GM19025 (cell line): ENCODE results near the gene HAT1.
"Not testable (repeated sequence)": the region's sequence is repeated elsewhere in the genome, so short reads cannot be mapped to it uniquely, and the experiment has no call there.

ENCODE experiments used
- ATAC-seq: cut with Tn5 transposase; IDR thresholded peaks from one replicate; pipeline ENCODE4 v1.9.1; 2021; ENCODE audit warnings: mild to moderate bottlenecking, low read depth, moderate library complexity; ENCODE audit not compliant: unreplicated experiment

The HAT1 gene, protein sequence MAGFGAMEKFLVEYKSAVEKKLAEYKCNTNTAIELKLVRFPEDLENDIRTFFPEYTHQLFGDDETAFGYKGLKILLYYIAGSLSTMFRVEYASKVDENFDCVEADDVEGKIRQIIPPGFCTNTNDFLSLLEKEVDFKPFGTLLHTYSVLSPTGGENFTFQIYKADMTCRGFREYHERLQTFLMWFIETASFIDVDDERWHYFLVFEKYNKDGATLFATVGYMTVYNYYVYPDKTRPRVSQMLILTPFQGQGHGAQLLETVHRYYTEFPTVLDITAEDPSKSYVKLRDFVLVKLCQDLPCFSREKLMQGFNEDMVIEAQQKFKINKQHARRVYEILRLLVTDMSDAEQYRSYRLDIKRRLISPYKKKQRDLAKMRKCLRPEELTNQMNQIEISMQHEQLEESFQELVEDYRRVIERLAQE

DNA sequence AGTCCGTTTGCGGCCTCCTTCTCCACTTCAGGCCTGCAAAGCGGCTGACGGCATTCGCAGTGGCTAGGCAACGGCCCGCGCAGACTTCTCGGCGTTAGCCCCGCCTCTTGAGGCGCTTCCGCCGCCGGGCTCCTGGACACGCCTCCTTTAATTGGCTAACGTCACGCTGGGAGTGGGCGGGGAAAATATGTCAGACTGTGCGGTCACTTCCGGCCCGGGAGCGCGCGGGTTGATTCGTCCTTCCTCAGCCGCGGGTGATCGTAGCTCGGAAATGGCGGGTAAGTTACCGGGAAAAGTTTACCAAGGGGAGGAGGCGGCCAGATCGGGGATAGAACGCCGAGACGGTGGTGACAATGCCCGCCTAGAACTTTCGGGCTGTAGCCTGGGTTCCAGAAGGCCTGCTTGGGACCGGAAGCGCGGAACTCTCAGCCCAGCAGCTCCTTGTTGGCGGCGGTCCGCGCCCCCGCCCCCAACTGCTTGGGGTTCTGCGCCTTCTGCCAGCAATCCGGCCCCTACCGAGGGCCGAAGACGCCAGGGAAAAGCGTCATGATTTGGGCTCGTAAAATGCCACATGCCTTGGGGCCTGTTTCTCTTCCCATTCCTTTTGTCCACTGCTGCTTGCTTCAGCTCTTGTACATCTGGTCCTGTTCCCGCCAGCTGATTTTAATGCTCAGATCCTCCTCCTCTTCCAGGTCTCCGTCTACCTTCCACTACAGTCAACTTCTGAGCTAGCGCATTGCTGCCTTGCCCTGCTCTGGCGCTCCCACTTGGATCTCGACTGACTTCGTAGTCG, at the start of gene HAT1:
Gene HAT1, plus strand, starts transcription at position 232 of the 793 bp plus-strand sequence. Its CDS starts 40 bp downstream, at position 272.
- ATAC-seq = peak; percentile 99

DNA sequence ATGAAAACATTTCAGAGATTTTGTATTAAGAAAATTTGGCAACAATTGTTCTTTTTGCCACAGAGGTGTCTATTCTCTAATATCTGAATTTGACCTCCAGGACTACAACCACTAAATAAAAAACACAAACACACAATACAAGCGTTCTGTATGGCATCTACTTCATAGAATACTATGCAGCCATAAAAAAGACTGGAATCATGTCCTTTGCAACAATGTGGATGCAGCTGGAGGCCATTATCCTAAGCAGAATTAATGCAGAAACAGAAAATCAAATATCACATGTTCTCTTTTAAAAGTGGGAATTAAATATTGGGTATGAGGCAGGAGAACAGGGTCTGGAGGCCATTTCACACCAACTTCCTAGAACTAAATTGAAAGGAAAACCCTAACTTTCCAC, 47.7 kb upstream of the HAT1 start:
- no peak for ATAC-seq

DNA sequence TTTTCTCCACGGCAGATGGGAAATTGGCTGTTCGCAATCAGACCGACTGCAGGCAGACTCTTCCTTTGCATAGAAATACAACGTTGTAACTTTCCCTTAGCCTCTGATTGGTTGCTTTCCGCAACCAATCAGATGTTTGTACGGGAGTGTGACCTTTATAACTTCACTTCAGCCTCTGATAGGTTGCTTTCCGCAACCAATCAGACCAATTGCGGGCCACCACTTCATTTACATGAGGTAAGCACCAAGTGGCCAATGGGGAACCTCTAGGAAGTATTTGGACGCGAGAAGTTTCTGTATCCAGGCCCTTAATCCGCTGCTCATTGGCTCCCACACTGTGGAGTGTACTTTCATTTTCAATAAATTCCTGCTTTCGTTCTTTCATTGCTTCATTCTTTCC, 47.3 kb upstream of the HAT1 start:
- ATAC-seq = no peak

DNA sequence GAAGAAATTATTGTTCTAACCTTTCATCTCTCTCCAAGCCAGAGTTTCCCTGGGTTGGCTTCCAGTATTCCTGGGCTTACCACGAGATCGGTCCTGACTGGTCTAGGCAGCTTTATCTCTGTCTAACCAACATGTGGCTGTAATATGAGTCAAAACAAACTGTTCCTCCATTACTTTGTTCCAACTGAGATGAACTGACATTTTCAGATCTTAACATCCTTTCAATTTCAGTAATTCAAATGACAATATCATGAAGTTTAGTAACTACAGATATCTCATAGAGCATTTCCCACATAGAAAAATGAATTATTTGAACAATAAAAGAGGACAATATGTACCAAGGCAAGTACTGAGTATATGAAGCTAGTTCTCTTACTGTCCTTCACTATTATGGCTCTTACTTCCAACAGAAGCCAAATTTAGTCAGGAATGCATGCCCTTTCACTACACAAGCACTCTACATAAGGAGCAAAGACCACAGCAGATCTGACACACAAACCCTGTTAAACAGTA, 43.7 kb upstream of the HAT1 start:
- no peak for ATAC-seq

DNA sequence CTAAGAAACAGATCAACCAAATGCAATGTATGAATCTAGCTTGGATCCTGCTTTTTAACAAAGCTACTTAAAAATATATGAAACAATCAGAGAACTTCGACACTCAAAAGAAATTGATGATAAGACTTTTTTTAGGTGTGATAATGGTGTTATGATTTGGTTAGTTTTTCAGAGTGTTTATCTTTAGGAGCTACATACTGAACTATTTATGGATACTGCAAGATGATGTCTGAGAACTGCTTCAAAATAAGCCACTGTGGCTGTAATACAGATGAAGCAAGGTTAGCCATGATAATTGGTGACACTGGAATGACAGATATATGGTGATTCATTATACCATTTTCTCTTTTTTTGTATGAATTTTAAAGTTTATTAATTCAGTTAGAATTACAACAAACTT, 42.4 kb upstream of the HAT1 start:
- no peak for ATAC-seq

DNA sequence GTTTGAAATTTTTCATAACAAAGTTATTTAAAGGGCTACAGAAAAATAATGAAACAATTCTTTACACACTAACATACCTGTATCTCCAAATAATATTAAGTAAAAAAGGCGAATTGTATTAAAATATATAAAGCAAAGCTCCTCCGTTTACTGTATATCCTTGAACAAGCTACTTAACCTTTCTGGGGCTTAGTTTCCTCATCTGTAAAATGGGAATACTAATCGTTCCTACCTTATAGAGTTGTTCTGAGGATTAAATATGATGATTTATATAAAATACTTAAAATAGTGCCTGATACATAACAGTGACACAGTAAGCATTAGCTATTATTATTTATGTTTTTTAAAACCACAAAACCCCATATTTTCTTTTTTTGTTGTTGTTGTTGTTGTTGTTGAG, 41.5 kb upstream of the HAT1 start:
- ATAC-seq = no peak

DNA sequence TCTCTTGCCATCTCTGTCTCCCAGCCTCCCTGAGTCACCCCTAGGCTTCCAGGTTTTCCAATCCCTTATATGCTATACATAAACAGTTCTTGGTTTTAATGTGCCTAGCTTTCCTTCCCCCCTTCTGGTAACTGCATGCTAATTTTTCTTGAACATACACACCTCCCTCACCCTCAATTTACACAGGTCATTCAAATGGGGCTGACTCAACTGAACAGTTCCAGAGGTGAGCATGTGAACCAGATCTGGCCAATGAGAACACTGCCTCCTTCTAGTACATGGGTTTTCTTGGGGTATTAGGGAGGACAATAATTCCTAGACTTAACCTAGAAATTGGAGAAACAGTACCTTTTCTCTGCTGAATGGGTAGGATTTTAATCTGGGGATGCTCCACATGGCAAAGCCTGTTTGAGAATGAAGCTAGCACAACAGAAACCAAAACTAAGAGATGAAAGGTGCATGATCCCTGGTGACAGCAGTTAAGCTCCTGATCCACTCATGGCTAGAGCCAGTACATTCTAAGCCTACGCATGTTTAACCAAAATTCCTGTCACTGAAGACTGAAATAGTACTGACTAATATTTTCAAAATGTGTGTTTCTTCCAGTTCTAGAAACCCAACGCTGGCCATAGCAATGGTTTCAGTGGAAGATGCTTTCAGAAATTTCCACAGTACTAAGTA, 40.0 kb upstream of the HAT1 start:
- ATAC-seq = peak; percentile 66

DNA sequence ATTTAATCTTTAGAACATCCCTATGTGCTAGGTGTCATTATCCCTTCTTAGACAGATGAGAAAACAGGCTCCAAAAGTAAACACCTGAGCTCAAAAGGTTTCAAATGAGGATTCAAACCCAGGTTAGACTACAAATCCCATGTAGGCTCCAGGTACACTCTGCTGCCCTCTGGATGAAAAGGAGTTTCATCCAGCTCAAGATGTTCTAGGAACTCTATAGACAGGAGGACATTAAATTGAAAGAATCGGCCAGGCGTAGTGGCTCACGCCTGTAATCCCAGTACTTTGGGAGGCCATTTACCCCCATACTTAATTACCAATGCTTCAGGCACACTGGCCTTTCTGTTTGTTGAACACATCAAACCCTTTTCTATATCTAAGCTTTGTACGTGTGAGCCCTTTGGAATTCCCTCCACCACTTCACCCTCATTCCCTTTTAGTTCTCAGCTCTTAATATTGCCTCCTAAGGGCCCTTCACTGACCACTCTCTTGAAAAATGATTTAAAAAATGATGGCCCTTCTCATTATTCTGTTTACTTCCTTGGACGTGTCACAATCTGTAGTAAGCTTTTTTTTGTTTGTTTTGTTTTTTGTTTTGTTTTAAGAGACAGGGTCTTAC, 38.9 kb upstream of the HAT1 start:
- no peak for ATAC-seq

DNA sequence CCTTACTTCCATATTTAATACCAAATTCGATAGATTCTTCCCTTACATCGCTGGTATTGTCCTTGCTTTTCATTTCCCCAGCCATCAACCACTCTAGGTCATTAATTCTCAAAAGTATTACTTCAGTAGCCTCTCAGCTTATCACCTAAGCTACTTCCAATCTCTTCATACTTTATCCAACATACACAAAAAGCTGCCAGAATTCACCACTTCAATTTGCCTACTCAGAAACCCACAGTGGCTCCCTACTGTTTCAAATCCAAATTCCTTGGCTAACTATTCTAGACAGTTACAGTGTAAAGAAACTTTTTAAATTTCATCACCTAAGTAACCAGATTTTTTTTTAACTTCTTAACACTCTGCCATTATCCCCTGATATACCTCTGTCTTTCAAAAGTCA, 32.9 kb upstream of the HAT1 start:
- no peak for ATAC-seq

DNA sequence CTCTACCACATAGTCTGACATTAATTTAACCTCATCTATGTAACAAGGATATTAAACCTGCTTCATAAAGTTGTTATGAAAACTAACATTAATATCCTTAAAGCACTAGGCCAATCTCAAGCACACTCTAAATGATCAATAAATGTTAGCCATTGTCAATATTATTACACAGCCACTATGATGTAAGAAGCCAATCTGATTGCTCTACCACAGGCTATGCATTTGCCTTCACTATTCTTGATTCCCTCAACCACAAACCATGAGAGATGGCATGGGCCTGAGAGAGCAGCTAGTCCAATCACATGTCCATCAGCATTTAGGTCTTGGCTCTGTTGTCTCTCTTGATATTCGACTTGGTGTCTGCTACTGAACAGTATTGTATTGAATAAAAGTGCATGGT, 32.5 kb upstream of the HAT1 start:
- no peak for ATAC-seq

DNA sequence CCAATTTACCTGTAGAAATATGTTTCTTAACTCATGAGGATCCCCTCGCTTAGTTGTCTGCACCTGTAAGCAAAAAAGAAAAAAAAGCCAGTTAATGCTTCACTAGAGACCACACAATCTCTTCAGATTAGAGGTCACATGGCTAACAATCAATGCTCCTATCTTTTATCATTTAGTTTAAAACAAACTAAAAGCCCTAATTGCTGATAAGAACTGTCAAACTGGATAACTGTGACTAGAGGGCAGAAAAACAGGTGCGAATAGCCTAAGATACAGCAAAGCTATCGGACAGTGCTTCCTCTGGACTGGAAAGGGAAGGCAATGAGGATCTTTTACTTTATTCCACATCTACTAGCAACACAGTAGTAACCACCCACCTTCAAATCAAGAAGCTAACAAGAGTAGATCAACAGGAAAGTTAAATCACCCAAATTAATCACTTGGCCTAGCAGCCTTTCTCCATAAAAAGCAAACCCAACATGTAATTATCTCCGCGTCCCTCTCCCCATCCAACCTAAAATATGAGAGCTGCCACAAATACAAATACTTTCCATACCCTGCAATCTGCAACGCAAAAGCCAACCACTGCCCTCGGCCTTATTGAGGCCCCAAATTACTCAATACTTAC, 29.0 kb upstream of the HAT1 start:
- no peak for ATAC-seq

DNA sequence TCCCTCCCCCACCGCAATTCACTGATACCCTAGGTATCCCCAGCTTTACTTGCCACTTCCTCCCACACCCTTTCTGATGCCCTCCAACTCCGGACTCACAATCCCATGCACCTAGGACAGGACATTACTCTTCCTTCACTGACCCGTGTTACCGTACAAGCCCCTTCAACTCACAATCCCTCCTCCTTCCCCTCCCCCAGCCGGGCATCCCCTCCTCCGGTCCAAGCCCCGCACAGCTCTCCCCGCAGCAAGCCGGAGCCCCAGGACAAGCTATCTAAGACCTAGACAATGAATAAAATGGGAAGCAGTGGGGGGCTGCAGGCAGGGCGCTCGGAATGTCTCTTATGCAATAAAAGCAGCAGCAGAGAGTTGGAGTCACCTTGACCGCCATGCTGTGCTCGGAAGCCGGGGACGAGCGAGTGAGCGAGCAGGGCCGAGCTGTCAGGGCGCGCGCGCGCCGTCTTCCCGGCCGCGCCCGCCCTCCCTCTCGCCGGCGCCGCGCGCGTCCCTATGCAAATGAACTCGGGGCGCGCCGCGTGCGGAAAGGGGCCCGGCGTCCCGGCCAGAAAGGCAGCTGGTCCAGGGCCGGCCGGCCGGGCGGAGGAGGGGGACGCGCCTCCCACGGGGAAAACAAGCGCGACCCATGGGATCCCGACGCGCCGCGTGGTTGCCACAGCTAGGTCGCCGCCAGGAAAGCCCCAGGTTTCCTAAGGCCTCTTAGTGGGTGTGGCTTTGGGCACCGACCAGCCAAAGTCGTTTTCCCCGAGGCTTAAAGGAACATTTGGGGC, 28.2 kb upstream of the HAT1 start, which contains the start of gene SLC25A12:
Gene SLC25A12, minus strand, starts transcription at position 421 of the 788 bp plus-strand sequence. Its CDS starts 30 bp downstream, at position 391.
- peak; percentile 94 for ATAC-seq

DNA sequence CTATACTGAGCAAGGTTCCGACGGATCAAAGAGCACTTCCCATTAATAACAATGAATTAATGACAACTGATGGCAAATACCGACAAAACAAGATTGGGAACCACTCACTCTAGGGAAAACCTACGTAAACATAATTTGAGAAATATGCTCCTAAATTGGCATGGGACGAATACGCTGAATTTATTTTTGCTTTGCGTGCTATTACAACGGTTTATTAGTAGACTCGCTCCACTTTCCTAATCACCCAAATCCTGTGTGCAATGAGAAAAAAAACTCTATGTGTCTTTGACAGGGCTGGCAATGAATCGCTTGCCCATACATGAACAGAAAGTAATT, 27.7 kb upstream of the HAT1 start:
- no peak for ATAC-seq

DNA sequence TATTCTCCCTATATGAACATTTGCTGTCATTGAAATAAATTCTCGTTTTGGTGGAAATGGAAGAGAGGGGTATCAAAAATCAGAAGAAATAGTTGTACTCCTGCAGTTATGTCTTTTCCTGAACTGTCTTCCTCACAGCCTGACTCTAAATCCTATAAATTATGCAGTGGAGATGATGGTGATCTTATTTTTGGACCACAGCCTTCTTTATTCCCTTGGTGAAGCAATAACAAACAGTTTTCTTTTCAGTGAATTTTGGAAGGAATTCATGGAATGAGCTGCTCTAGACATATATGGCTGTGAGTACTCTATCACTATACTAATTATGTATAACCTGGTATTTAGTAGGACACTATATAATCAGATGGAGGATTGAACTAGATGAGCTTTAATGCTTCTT, 26.5 kb upstream of the HAT1 start:
- ATAC-seq = no peak

DNA sequence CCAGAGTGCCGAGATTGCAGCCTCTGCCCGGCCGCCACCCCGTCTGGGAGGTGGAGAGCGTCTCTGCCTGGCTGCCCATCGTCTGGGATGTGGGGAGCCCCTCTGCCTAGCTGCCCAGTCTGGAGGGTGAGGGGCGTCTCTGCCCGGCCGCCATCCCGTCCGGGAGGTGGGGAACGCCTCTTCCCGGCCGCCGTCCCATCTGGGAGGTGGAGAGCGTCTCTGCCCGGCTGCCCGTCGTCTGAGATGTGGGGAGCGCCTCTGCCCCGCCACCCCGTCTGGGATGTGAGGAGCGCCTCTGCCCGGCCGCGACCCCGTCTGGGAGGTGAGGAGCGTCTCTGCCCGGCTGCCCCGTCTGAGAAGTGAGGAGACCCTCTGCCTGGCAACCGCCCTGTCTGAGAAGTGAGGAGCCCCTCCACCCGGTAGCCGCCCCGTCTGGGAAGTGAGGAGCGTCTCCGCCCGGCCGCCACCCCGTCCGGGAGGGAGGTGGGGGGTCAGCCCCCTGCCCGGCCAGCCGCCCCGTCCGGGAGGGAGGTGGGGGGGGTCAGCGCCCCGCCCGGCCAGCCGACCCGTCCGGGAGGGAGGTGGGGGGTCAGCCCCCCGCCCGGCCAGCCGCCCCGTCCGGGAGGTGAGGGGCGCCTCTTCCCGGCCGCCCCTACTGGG, 22.5 kb upstream of the HAT1 start:
- not testable (repeated sequence) for ATAC-seq

DNA sequence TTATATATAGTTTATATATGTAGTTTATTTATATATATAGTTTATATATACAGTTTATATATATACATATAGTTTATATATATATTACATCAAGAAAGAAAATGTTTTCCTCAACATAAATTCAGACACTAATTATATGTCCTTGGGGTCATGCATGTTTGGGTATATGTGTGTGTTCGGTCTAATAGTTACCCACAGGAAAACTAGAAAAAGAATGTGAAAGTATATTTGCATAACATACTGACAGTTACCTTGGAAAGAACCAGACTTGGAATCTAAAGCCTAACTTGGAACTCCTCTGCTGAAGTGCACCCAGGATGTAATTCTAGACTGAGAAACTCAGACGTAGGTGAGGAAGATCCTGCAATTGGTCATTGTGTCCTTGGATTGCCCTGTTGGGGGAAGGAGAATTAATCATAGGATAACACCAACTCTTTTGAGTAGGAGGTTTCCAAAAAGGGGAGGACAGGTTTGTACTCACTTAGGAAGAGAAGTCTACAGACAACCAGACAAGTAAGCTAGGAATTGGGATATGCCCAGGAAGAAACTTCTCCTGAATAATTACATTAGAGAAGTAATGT, 19.3 kb upstream of the HAT1 start:
- no peak for ATAC-seq

DNA sequence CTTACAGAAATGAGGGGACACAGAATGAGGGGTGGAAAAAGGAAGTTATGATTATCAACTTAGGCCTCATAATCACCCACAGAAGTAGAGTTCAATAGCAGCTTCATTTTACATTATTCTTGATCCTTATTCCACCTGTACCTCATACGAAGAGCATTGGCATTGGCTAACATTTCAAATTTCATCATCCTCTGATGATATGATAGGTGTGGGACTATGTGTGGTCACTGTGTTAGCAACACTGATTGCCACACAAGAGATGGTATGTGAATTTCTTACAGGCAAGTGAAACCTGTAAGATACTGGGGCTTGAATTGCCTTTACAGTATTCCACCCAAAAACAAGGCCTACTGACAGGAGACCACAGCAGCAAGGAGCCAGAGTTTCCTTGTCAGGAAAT, 14.0 kb upstream of the HAT1 start:
- ATAC-seq = no peak

DNA sequence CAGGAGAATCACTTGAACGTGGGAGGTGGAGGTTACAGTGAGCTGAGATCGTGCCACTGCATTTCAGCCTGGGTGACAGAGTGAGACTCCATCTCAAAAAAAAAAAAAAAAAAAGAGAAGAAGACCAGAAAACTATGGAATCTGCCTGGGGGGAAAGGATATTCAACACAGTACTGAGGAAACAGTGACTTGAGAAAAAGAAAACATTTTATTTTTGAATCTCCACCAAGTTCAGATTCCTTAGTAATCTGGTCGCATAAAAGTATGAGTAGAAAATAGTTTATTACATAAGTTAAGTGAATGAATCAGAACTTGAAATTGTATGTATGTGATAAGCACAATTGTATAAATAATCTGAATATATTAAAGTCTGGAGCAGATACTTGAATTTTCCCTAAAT, 13.0 kb upstream of the HAT1 start:
- no peak for ATAC-seq
